Astrocyte of the spinal cord (primary cell): ENCODE data around the gene SSBP4.

Experiments
- DNase-seq: peaks from one replicate; pipeline ENCODE4 v3.0.0; 2011; ENCODE audit warnings: low read depth, low spot score
- H3K4me3 ChIP-seq: 2 replicates; pipeline ENCODE4 v1.5.1; 2011; ENCODE audit warnings: low read depth, mild to moderate bottlenecking, low read length, moderate library complexity
- in situ Hi-C: cut with HindIII; loops from 2 replicates; pipeline ENCODE4 v1.10.0; 2017; ENCODE audit warnings: low sequenced_read_pairs
- TF ChIP-seq, protein P1 (sequence below): IDR thresholded peaks from 2 replicates; pipeline ENCODE4 v1.5.1; 2012; ENCODE audit warnings: low read depth, mild to moderate bottlenecking, low read length, inconsistent platforms

Gene SSBP4

DNA sequence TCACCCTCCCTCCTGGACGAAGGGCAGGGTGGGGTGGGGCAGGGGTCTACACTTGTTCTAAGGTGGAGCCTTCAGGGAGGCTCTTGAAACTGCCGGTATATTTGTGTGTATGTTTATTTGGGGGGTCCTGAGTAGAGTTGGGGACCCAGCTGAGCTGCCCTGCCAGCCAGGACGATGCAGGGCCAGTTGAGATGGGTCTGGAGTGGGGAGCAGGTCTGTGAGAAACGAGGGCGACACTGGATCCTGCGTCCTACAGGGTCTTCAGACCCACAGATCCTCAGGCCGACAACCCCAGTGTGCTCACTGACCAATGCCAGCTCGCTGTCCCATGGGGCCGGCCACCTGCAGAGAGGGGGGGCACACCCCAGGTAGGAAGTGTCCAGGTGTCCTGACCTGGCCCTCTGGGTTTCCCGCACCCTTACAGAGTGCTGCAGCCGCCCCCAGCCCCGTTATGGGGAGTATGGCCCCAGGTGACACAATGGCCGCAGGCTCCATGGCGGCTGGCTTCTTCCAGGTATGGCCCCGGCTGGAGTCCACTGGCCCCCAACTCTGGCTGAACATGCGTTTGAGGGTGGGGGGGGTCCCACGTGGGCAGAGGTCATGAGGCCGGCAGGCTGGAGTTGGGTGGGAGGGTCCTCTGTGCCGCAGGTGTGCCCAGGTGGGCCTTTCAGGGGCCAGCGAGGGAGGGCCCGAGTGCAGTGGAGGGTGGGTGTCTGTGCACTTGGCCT is 11.4 kb downstream of the SSBP4 start:
- TF ChIP-seq, protein P1, sequence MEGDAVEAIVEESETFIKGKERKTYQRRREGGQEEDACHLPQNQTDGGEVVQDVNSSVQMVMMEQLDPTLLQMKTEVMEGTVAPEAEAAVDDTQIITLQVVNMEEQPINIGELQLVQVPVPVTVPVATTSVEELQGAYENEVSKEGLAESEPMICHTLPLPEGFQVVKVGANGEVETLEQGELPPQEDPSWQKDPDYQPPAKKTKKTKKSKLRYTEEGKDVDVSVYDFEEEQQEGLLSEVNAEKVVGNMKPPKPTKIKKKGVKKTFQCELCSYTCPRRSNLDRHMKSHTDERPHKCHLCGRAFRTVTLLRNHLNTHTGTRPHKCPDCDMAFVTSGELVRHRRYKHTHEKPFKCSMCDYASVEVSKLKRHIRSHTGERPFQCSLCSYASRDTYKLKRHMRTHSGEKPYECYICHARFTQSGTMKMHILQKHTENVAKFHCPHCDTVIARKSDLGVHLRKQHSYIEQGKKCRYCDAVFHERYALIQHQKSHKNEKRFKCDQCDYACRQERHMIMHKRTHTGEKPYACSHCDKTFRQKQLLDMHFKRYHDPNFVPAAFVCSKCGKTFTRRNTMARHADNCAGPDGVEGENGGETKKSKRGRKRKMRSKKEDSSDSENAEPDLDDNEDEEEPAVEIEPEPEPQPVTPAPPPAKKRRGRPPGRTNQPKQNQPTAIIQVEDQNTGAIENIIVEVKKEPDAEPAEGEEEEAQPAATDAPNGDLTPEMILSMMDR, result no peak
- in situ Hi-C loops, result no loop called here
- no peak overlapping the region for H3K4me3 ChIP-seq
- DNase-seq, result no peak

GRCh38 chr19:18431351-18432197 is 12.4 kb downstream of the SSBP4 start:
- no peak for DNase-seq
- TF ChIP-seq, protein P1, result no peak
- no peak overlapping the region for H3K4me3 ChIP-seq
- in situ Hi-C loops, result no loop called here

DNA sequence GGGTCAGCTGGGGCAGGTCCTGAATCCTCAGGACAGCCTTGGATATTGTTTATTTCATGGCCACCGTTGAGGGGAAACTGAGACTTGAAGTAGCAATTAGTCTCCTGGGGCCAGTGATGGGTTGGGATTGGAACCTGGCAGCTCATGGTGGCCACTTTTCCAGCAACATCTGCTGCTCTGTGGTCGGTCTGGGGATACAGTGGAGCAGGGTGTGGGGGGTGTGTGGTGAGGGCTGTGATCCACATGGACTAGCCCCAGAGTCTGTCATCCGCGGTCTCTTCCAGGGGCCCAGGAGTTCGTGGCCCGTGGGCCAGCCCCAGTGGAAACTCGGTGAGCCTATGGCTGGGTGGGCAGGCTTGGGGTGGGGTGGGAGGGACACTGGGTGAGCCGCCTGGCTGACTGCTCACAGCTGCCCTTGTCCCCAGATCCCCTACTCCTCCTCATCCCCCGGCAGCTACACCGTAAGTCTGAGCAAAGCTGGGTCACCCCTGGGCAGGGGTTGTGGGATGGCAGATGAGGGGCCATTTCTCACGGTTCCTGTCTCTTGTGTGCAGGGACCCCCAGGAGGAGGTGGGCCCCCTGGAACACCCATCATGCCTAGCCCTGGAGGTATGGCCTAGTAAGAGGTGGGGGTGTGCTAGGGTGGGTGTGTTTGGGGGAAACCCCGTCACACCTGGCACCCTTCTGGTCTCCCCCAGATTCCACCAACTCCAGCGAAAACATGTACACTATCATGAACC is 13.2 kb downstream of the SSBP4 start:
- H3K4me3 ChIP-seq, result no peak overlapping the region
- in situ Hi-C loops, result no loop called here
- no peak for DNase-seq
- TF ChIP-seq, protein P1, result no peak

GRCh38 chr19:18433015-18433691 is 14.0 kb downstream of the SSBP4 start:
- TF ChIP-seq, protein P1, result no peak
- in situ Hi-C loops, result no loop called here
- peak overlapping the region; percentile 31 for H3K4me3 ChIP-seq
- DNase-seq, result no peak

DNA sequence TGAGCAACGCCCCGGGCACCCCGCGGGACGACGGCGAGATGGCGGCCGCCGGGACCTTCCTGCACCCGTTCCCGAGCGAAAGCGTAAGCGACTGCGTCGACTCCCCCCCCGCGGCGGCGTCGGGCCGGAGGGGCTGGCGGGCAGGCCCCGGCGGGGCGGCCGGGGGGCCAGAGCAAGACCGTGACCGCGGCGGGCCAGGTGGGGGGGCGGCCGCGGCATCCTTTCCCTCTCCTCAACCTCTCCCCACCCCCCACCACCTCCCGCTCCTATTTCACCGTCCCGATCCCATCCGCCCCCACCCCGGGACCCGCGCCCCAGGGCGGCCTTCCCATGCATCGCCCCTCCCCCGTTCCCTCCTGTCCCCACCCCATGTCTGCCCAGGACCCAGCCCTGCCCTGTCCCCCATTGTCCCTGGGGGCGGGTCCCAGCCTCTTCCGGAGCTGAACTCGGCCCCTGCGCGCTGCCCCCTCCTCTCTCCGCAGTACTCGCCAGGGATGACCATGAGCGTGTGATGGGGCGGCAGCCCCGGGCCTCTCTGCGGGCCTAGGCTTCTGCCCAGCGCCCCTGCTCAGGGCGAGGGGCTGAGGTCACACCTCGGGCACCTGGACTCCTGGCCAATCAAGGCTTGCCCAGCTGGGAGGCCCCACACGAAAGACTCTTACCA is 14.7 kb downstream of the SSBP4 start:
- H3K4me3 ChIP-seq, result peak overlapping the region; percentile 31
- DNase-seq, result no peak
- in situ Hi-C loops, result no loop called here
- TF ChIP-seq, protein P1, result no peak
